GM19397 (cell line): Measurements from ENCODE around the gene BRMS1L.

Experiments used
- ATAC-seq: cut with Tn5 transposase; IDR thresholded peaks from one replicate; pipeline ENCODE4 v1.9.1; 2021; ENCODE audit warnings: mild to moderate bottlenecking, moderate library complexity; ENCODE audit not compliant: unreplicated experiment

Gene BRMS1L

DNA sequence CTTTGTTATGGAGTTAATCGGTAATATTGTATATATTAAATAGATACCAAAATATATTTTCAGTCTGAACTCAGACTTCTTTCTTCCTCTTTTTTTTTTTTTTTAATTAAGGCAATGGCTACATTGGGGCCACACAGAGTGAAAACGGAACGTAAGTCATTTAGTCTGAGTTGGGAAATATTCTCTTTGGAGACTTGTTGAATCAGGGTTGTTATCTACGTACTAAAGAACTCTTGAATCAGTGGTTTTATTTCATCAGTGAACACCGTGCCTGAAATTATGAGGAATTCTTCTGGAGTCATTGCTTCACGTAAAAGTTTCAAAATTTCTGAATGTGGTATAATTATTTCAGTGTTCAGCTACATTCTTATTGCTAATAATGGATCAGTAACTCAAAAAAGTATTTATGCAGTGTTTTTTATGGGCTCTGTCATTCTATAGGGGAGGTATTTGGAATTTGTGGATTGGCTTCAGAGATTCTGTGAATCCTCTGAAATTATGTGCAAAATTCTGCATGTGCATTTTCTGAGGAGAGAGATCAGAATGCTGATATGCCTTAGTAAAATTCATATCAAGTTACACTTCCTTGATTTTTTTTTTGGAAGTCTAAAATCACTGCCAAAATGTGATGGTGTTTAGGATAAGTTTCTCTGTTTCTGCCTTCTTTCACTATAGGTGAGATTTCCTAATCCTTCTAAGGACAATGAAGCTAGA is 39.6 kb downstream of the BRMS1L start:
- no peak for ATAC-seq

DNA sequence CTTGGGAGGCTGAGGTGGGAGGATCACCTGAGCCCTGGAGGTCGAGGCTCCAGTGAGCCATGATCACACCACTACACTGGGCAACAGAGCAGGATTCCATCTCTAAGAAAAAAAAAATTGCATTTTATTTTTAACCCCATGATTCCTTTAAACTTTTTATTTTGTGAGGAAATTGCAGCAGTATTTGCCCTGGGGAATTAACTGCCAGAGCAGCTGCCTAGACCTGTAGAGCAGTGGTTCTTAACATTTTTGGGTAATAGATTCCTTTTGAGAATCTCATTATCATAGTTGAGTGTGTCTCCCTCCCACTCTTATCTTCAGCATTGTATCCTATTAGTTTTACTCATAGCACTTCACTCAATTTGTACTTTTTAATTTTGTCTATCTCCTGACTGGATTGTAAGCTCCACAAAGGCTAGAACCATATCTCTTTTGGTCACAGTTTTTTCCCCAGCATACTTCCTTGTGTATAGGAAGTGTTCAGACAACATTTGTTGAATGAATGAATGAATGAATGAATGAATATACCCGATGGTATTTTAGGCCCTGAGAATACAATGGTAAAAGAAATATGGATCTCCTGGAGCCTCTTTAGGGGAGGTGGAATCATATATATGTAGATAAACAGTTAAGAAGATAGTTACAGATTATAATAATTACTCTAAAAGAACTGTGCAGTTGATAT is 40.6 kb downstream of the BRMS1L start:
- ATAC-seq: no peak

DNA sequence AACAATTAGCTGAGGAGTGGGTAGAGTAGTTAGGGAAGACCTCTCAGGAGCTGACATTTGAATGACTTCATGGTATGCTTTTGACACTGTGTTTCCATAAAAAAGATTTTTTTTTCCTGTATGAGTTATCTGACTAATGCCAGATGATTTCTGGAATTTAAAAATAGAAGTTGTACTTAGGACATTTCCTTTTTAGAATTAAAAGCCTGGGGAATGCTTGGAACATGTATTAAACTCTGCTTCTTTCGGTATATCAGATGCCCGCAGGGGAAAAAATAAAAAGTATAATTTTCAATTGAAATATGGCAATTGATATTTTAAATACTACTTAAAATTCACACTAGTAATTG is 41.1 kb downstream of the BRMS1L start:
- no peak for ATAC-seq

DNA sequence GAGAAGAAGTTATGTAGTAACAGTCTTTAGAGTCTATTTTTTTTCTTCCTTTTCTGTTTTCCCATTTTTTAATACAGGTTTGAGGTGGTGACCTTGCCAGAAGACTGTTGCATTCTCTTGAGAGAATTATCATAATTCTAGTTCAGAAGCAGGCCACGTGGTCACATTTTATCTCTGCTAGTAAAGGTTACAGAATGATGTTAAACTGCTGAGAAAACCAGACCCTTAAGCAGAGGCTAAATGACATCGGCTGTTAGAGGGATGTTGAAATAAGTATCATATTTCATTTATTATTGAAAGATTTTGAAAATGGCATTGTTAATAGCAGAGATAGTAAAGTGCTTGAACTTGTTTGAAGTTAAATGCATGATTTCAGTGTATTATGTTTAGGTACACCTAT is 49.2 kb downstream of the BRMS1L start:
- ATAC-seq: no peak

DNA sequence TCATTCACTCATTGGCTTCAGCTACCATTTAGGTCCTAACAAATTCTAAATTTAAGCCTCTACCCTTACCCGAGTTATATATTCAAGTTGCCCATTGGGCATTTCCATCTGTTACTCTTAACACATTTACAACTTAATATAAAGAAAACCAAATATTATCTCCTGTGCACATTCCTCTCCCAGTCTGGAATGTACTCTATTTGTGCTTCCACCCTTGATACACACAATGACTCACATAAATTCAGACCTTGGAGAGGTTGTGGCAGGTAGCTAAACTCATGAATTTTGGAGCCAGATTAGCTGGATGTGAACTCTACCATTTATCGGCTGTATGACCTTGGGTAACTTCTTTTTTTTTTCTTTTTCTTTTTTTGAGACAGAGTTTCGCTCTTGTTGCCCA is 51.1 kb downstream of the BRMS1L start:
- ATAC-seq: no peak

DNA sequence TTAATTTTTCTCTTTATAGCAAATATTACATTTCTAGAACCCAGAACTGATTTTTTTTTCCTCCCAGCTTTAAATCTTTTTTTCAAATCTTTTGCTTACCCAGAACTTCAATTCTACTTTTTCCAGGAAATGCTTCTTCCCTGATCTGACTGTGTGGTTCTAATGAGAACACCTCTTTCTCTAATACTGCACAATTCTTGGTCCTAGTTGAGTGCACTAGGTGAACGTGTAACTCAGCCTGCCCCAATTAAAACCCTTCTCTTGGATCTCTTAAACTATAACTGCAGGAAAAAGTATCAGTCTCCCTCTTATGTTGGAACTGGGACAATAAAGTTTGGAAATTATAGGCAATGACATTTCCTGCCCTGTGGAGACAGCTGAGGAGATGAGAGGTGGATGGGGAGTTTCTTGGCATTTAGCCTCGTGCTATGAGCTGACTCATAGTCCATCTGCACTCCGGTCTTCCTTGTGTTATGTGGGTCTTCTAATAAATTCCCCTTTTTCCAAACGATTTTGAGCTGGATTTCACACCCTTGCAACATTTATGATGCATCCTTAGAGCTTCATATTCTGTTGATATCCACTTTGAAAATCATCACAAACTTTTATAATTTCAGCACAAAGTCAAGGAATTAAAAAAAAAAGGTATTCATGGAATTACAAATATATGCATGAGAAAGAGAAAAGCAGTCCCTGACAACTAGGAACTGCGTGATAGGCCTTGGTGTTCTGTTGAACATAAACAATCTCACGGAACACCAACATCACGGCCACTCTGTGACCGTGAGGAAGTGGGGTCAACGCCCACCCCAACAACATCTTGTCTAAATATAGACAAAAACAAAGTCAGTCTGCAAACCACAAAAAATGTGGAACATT is 52.4 kb downstream of the BRMS1L start:
- no peak for ATAC-seq

DNA sequence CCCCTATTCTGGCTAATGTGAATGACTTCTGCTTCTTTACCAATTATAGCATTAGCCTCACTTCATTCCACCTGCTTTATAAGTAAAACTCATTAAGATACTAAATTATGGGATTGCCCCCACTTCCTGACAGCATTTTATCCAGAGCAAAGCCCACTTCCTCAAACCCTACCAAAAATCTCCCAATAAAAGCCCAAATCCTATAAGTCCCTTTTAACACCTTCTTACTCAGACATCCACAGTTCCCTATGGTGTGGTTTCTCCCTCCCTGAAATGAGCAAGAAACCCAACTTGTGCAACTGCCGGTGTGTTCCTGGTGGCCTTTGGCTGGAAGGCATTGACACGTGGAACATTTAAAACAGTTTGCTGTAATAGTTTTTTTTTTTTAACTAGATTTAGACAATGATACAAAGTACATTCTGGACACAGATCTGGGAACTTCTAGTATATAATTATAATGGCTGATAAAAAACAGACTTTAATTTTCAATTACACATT is 53.1 kb downstream of the BRMS1L start:
- ATAC-seq: no peak

DNA sequence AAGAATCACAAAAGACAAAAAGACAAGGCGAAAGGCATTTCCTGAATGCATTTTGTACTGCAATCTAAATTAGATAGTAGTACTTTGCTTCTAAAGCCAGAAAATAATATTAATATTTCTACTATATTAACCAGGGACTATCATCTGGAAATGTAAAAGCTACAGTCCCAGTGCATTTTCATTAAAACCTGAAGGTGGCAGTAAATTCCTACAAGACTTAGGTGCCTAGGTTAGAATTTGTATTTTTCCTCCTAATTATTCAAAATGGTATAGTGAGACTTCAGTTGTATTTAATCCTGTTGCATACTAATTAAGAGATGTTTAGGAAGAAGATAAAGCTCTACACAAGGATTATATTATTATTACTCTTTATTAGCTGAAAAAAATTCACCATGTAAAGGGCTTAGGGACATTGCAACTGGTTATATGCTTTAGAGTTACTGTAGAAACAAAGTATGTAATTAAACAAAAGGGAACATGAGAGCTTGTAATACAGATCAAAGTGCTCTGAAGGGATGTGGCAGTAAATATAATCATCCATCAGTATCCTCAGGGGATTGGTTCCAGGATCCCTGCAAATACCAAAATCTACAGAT is 53.6 kb downstream of the BRMS1L start:
- no peak for ATAC-seq

DNA sequence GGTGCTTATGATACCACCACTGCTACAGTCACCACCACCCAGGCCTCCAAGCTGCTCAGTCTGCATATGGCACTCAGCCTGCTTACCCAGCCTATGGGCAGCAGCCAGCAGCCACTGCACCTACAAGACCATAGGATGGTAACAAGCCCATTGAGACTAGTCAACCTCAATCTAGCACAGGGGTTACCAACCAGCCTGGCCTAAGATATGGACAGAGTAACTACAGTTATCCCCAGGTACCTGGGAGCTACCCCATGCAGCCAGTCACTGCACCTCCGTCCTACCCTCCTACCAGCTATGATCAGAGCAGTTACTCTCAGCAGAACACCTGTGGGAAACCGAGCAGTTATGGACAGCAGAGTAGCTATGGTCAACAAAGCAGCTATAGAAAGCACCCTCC is 55.1 kb downstream of the BRMS1L start:
- ATAC-seq: no peak

DNA sequence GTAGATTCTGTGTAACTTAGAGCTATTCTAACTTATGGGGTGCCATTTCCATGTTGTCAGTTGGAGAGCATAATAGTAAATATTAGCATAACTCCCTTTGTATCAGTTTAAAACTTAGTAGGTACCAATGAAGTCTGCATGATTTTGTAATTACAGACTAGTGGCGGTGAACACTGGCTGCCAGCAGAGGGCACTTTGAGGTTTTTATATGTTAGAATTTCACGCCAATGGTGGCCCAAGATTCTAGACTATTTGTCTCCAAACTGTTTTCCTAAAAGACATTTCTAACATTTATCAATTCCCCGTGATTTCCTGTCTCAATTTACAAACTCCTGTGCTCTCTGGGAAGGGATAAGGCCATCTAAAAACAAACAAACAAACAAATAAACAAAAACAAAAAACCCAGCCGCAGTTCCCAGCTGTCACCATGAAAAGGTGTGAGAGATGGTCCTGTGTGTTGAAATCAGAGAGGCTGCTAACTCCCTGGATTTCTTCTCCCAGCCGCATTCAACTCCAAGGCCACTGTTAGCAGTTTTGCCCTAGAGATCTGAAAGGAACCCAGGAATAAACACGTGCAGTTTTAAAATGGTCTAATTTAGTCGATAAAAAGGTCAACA is 57.6 kb downstream of the BRMS1L start:
- ATAC-seq: no peak

DNA sequence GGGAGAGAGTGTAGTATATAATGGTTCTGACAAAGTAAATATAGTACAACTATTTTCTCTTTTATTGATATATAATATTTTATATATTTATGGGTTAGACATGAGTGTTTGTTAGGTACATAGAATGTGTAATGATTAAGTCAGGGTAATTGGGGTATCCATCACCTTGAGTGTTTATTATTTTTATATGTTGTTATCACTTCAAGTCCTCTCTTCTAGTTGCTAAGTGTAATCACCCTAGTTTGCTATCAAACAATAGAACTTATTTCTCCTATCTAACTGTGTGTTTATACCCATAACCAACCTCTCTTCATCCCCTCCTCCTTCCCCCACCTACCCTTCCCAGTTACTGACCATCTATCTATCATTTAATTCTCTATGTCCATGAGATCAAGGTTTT is 64.2 kb downstream of the BRMS1L start:
- ATAC-seq: no peak

DNA sequence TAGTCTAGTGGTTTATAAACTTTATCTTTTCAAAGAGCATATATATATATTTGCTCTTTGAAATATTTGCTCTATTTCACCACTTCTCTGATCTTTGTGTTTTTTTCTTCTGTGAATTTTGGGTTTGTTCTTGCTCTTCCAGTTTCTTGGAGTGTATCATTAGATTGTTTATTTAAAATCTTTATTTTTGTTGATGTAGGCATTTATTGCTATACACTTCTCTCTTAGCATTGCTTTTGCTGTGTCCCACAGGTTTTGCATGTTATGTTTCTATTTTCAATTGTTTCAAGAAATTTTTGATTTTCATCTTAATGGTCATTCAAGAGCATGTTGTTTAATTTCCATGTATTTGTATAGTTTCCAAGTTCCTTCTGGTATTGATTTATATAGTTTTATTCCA is 69.1 kb downstream of the BRMS1L start:
- ATAC-seq: no peak

DNA sequence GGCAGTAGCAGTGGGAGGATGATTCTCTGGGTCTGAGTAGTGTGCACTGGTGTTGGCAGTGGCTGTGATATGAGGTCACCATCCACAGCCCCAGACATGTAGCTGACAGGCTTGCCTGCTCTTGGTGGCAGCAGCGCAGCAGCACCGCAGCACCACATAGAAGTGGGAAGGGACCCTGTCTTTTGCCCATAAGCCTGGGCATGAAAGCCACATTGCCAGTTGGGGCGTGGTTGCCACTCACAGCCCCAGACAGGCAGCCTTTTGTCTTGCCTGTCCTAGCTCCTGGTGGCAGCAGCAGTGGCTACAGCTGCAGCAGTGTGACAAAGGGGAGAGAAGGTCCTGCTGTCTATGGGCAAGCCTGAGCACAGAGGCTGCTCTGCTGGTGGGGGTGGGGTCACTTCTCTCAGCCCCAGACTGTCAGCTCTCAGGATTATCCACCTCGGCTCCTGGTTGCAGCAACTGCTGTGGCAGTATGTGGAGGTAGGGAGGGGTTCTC is 71.5 kb downstream of the BRMS1L start:
- ATAC-seq: no peak

DNA sequence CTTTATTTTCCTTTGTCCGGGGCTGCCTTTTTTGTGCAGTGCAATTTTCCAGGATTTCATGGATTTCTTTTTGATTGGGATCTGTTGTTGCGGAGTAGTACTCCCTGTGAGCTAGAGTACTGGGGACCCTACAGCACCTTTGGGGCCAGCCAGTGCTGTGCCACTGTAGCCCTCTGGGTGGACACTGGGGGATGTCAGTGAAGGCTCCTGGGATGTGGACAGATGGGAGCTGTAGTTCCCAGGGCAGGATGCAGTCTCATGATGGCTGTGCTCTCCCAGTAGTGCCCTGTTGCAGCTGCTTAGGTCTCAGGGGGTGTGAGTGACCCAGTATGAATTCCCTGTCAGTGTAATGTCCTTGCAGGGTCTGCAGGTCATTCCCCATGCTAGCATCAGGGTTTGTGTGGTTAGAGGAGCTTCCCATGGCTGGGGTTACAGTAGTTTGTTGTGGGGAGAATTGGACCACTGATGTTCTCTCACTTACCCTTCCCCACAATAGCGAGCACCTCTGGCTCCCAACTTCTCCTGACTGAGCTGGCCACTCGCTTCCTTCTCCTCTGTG is 72.2 kb downstream of the BRMS1L start:
- ATAC-seq: no peak

DNA sequence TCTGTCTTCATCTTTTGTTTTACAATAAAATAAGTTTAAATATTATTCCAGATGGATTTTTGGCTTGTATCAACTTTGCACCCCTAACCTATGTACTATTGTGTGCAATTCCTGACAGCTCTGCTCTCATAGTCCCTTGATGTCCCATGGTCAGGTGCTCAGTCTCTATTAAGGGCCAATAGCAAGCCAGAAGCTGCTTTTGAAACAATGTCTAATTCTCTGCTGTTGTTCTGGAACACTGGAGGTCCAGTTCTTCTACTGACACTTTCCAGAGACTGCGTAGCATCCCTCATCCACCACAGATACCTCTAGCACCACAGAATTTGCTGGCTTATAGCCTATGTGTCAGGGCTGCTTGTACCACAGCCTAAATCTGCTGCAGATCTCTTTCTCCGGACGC is 74.6 kb downstream of the BRMS1L start:
- ATAC-seq: no peak

DNA sequence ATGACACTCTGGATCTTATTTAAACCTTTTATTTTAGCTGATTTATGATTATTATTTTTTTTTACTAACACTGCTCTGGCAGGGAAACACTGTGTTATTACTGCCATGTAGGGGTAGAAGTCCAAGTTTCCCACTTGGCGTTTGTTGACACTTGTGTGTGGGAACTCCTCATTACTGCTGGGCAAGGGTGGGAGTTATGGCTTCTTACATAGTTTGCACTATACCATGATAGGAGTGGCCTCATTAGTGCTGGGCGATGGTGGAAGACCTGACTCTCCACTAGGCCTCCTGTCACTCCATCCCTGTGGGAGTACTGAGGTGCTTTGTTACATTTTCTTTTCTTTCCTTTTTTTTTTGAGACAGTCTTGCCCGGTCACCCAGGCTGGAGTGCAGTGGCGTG is 83.5 kb downstream of the BRMS1L start:
- ATAC-seq: no peak

DNA sequence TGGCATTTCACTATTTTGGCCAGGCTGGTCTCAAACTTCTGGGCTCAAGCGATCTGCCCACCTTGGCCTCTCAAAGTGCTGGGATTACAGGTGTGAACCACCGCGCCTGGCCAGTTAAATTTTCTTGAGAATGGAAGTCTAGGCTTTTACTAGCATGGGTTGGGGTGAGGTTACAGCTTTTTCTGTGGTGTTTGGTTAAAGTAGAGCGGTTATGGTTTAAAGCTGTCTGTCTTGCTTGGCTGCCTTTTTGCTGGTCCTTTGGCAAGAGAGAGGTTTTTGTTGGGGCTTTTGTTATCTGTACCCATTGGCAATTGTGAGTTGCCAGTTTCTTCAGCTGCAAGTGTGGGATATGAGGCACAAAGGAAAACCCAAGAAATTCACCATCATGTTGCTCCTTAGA is 84.1 kb downstream of the BRMS1L start:
- ATAC-seq: no peak

DNA sequence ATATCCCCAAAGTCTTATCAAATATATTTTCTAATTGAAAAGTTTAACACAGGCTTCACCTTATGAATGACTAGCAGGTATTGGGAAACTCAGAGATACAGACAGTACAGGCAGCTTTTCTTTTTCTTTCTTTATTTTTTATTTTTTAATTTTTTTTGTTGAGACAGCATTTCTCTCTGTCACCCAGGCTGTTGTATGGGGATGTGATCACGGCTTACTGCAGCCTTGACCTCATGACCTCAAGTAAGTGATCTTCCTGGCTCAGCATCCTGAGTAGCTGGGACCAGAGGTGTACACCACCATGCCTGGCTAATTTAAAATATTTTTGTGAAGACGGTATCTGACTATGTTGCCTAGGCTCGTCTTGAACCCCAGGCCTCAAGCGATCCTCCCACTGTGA is 85.0 kb downstream of the BRMS1L start:
- ATAC-seq: no peak

DNA sequence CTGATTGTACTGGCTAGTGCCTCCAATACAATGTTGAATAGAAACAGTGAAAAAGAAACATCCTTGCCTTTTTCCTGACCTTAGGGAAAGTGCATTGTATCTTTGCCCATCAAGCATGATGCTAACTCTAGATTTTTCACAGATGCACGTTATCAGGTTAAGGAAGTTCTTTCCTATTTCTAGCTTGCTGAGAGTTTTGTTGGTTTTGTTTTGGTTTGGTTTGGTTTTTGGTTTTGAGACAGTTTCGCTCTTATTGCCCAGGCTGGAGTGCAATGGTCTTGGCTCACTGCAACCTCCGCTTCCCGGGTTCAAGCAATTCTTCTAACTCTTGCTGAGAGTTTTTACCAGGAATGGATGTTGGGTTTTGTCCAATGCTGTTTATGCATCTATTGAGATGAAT is 89.0 kb downstream of the BRMS1L start:
- ATAC-seq: no peak

DNA sequence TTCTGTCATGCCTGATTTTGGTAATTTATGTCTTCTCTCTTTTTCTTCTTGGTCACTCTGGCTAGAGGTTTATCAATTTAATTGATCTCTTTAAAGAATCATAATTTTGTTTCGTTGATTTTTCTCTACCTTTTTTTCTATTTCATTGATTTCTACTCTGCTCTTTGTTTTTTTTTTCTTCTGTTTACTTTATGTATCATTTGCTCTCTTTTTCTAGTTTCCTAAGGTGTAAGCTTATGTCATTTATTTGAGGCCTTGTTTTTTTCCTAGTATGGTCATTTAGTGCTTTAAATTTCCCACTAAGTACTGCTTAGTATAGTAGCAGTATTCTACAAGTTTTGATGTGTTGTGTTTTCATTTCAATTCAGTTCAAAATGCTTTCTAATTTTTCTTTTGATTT is 89.6 kb downstream of the BRMS1L start:
- no peak for ATAC-seq
